ENCODE measurements around the gene ROBO1. TPM values are rescaled to one million over a fixed set of nuclear protein-coding genes. Genes with fewer than 3 reads are reported as not detected.

The ROBO1 gene
- total and polyA plus RNA-seq, 2 donors from 2014 or later, result 2.1 to 22.1 TPM

- no peak overlapping the region for H3K4me3 ChIP-seq (ENCODE audit: low read length in 3 of 3)
- DNase-seq, result no peak
- no peak for TF ChIP-seq CTCF (IDR thresholded peaks at IDR 0.05; ENCODE audit: borderline replicate concordance, extremely low read depth, insufficient read depth)
- intact Hi-C loops (cut with DNase I), result no loop called here
- H3K27me3 ChIP-seq (ENCODE audit: control insufficient read depth, insufficient read depth, low read length), result no peaks in the 10 kb centered on the region
- H3K9me3 ChIP-seq (ENCODE audit: control insufficient read depth in 2 of 3, insufficient read depth in 1 of 3, low read length in 3 of 3), result no peaks in the 10 kb centered on the region
- peaks cover 0 to 5% (median 2%) of the 10 kb centered on the region in 3 donors for H3K36me3 ChIP-seq (ENCODE audit: control insufficient read depth in 2 of 3, insufficient read depth in 3 of 3, low read length in 3 of 3)
- H3K27ac ChIP-seq (ENCODE audit: low read depth in 2 of 2, low read length in 2 of 2), result no peak overlapping the region
- no peak overlapping the region for H3K9ac ChIP-seq (ENCODE audit: low read length in 3 of 3)
- H3K4me1 ChIP-seq (ENCODE audit: control insufficient read depth in 2 of 3, insufficient read depth in 2 of 3, low read depth in 1 of 3, low read length in 3 of 3), result peaks cover 0 to 3% (median 3%) of the 10 kb centered on the region in 3 donors
- FAIRE-seq, result no peak
These were observed 1138.3 kb downstream of the ROBO1 start for GRCh38 chr3:78629544-78629943.

DNA sequence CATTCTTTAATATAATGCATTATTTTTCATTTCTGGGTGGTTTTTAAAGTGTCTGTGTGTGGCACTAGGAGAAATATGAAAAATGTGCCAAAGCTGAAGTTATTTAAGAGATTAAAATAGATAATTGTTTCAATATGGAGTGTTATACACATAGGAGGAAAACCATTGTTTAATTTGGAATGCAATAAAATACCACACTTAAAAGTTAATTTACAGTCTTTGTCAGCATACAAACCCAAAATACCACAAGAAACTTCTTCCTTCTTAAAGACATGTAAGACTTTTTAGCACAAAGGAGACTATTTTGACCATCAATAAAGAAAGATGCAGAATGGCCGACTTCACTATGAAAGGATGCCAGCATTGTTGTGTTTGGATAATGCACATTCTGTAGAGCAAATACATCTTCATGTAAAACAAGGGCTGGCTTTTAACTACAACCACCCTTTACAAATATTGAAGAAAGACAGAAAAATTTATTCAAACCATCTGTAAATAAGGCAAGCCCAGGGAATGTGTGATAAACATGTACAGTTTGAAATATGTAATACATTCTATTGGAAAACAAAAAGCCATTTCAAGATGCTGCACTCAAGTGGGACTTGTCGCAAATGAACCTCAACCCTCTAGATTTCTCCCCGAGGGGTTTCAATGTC, 1146.6 kb downstream of the ROBO1 start:
- H3K4me1 ChIP-seq (ENCODE audit: control insufficient read depth in 2 of 3, insufficient read depth in 2 of 3, low read depth in 1 of 3, low read length in 3 of 3), result no peaks in the 10 kb centered on the region
- H3K9ac ChIP-seq (ENCODE audit: low read length in 3 of 3), result no peak overlapping the region
- peaks cover 0 to 2% (median 0%) of the 10 kb centered on the region in 3 donors for H3K36me3 ChIP-seq (ENCODE audit: control insufficient read depth in 2 of 3, insufficient read depth in 3 of 3, low read length in 3 of 3)
- no peak for TF ChIP-seq CTCF (IDR thresholded peaks at IDR 0.05; ENCODE audit: borderline replicate concordance, extremely low read depth, insufficient read depth)
- no peaks in the 10 kb centered on the region for H3K9me3 ChIP-seq (ENCODE audit: control insufficient read depth in 2 of 3, insufficient read depth in 1 of 3, low read length in 3 of 3)
- FAIRE-seq, result no peak
- intact Hi-C loops (cut with DNase I), result no loop called here
- DNase-seq, result no peak
- no peak overlapping the region for H3K27ac ChIP-seq (ENCODE audit: low read depth in 2 of 2, low read length in 2 of 2)
- H3K4me3 ChIP-seq (ENCODE audit: low read length in 3 of 3), result no peak overlapping the region
- H3K27me3 ChIP-seq (ENCODE audit: control insufficient read depth, insufficient read depth, low read length), result no peaks in the 10 kb centered on the region

GRCh38 chr3:78614486-78614885, 1153.3 kb downstream of the ROBO1 start:
- no peak for FAIRE-seq
- H3K4me1 ChIP-seq (ENCODE audit: control insufficient read depth in 2 of 3, insufficient read depth in 2 of 3, low read depth in 1 of 3, low read length in 3 of 3), result no peaks in the 10 kb centered on the region
- no peak overlapping the region for H3K27ac ChIP-seq (ENCODE audit: low read depth in 2 of 2, low read length in 2 of 2)
- intact Hi-C loops (cut with DNase I), result no loop called here
- TF ChIP-seq CTCF (IDR thresholded peaks at IDR 0.05; ENCODE audit: borderline replicate concordance, extremely low read depth, insufficient read depth), result no peak
- no peak overlapping the region for H3K9ac ChIP-seq (ENCODE audit: low read length in 3 of 3)
- no peaks in the 10 kb centered on the region for H3K27me3 ChIP-seq (ENCODE audit: control insufficient read depth, insufficient read depth, low read length)
- no peaks in the 10 kb centered on the region for H3K9me3 ChIP-seq (ENCODE audit: control insufficient read depth in 2 of 3, insufficient read depth in 1 of 3, low read length in 3 of 3)
- H3K36me3 ChIP-seq (ENCODE audit: control insufficient read depth in 2 of 3, insufficient read depth in 3 of 3, low read length in 3 of 3), result peaks cover 0 to 2% (median 0%) of the 10 kb centered on the region in 3 donors
- no peak overlapping the region for H3K4me3 ChIP-seq (ENCODE audit: low read length in 3 of 3)
- DNase-seq, result no peak

Data from kidney (tissue), 14 donors.